HepG2 (cell line): ENCODE measurements around the gene VAMP4. TPM values are rescaled to one million over a fixed set of nuclear protein-coding genes. Genes with fewer than 3 reads are reported as not detected.

ENCODE experiments used
- ARNT ChIP-seq: fragments of 450-650 bp; IDR thresholded peaks from 2 replicates; pipeline ENCODE4 v1.6.1; 2017
- HOXA9 ChIP-seq: sonication (generic); formaldehyde crosslinking; IDR thresholded peaks from 2 replicates; pipeline ENCODE4 v1.8.1; 2022; ENCODE audit warnings: missing genetic modification reagents, mild to moderate bottlenecking, moderate library complexity, borderline replicate concordance
- JARID2 ChIP-seq: sonication (generic); formaldehyde crosslinking; IDR thresholded peaks from 2 replicates; pipeline ENCODE4 v1.8.1; 2023; ENCODE audit warnings: missing genetic modification reagents, inconsistent platforms; ENCODE audit not compliant: insufficient replicate concordance
- MXD4 ChIP-seq: IDR thresholded peaks from 2 replicates; pipeline ENCODE4 v1.6.1; 2016; ENCODE audit warnings: mild to moderate bottlenecking, missing biosample characterization, missing genetic modification reagents
- PAWR ChIP-seq: sonication (generic); formaldehyde crosslinking; IDR thresholded peaks from 2 replicates; pipeline ENCODE4 v1.4.0; 2020; ENCODE audit warnings: missing genetic modification reagents, mild to moderate bottlenecking, borderline replicate concordance
- POGZ ChIP-seq: sonication (generic); formaldehyde crosslinking; IDR thresholded peaks from 2 replicates; pipeline ENCODE4 v1.4.0; 2020; ENCODE audit warnings: mild to moderate bottlenecking, missing genetic modification reagents
- PRPF4 ChIP-seq: fragments of 200-400 bp; formaldehyde crosslinking; IDR thresholded peaks from 2 replicates; pipeline ENCODE4 v1.6.1; 2016; ENCODE audit warnings: low read length, low read depth; ENCODE audit not compliant: poor library complexity, severe bottlenecking
- ZFP91 ChIP-seq: sonication (generic); formaldehyde crosslinking; IDR thresholded peaks from 2 replicates; pipeline ENCODE4 v1.9.0; 2022; ENCODE audit warnings: missing genetic modification reagents, mild to moderate bottlenecking, borderline replicate concordance
- ZNF460 ChIP-seq: sonication (generic); formaldehyde crosslinking; IDR thresholded peaks from 2 replicates; pipeline ENCODE4 v1.5.1; 2020; ENCODE audit warnings: missing genetic modification reagents, mild to moderate bottlenecking, borderline replicate concordance
- ZNF547 ChIP-seq: sonication (generic); formaldehyde crosslinking; IDR thresholded peaks from 2 replicates; pipeline ENCODE4 v1.5.1; 2020; ENCODE audit warnings: mild to moderate bottlenecking, missing genetic modification reagents
- ZNF747 ChIP-seq: sonication (generic); formaldehyde crosslinking; IDR thresholded peaks from 2 replicates; pipeline ENCODE4 v1.8.1; 2023; ENCODE audit warnings: missing genetic modification reagents, mild to moderate bottlenecking, borderline replicate concordance
- ZNF790 ChIP-seq: sonication (generic); formaldehyde crosslinking; IDR thresholded peaks from 2 replicates; pipeline ENCODE4 v1.8.0; 2022; ENCODE audit warnings: missing genetic modification reagents, mild to moderate bottlenecking, borderline replicate concordance
- ZZZ3 ChIP-seq: sonication (generic); formaldehyde crosslinking; IDR thresholded peaks from 2 replicates; pipeline ENCODE4 v1.4.0; 2020; ENCODE audit warnings: missing genetic modification reagents, mild to moderate bottlenecking, borderline replicate concordance
- polyA plus RNA-seq, 8 experiments: library from polyadenylated mRNA; depleted of rRNA in 3 of 8; stranded (reverse) in 7 of 8; unstranded in 1 of 8; fragments of >200 nt; fragmentation: Illumina TruSeq in 4 of 8; extraction: Trizol in 4 of 8; gene quantifications; 2 replicates each; pipeline versions ENCODE4 v1.2.1 to v1.2.3, GENCODE V29; 2011 to 2016; ENCODE audit warnings: low read depth in 4 of 8, missing spikeins in 1 of 8, mixed read lengths in 1 of 8; ENCODE audit not compliant: insufficient read depth in 1 of 8
- total RNA-seq, 5 experiments: library from RNA; depleted of rRNA; stranded (reverse); fragments of >200 nt; fragmentation: Illumina TruSeq; extraction: Trizol; gene quantifications; 2 replicates each; pipeline ENCODE4 v1.2.3, GENCODE V29; 2016; ENCODE audit warnings: low read depth in 1 of 5
- TF ChIP-seq, protein P1 (sequence below): sonication (generic); formaldehyde crosslinking; conservative IDR thresholded peaks from 2 replicates; pipeline ENCODE4 v1.8.0; 2022; ENCODE audit warnings: mild to moderate bottlenecking, moderate library complexity, missing genetic modification reagents
- TF ChIP-seq, protein P2 (sequence below): sonication (generic); formaldehyde crosslinking; IDR thresholded peaks from 2 replicates; pipeline ENCODE4 v1.4.0; 2020; ENCODE audit warnings: missing genetic modification reagents; ENCODE audit errors: not compliant biosample characterization
- TF ChIP-seq, protein P3 (sequence below): sonication (generic); formaldehyde crosslinking; IDR thresholded peaks from 2 replicates; pipeline ENCODE4 v1.5.0; 2020; ENCODE audit warnings: missing genetic modification reagents
- TF ChIP-seq, protein P4 (sequence below): sonication (generic); formaldehyde crosslinking; IDR thresholded peaks from 2 replicates; pipeline ENCODE4 v1.4.0; 2020; ENCODE audit warnings: missing genetic modification reagents

VAMP4 gene
- total and polyA plus RNA-seq, 2 of the 13 experiments (the other 11 are each of a cell fraction or from before 2014, with no cell fraction given): 1.4 to 2.0 TPM

DNA sequence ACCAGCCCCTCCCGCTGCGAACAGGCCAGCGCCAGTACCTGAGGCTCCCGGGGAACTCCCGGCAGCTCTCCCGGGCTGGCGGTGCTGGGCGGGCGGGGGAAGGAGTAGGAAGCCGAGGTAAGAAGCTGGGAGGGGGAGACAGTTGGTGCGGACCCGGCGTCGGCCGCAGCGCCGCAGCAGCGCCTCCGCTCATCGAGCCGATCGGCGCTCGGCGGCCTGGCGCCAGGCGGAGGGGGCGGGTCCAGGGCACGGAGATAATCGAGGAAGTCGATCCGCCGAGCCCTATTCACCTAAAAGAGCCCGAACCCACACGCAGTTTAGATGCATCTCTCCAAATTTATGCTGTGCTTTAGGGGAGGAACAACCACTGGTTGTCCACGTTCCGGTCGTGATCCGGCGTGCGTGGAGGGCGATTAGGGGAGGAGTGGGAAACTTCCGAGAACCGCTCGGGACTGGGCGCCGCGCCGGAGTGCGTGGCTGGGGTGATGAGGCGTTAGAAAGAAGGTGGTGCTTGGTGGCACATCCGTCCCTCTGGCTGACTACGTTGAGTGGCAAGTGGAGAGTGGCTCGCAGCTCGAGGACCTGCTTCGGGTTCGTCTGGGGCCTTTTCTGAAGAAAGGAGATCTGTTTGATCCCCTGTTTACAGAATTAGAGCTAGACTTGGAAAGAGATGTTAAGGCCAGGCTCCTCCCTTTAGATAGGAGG lies at the start of gene VAMP4 (continued):
- TF ChIP-seq, protein P1, sequence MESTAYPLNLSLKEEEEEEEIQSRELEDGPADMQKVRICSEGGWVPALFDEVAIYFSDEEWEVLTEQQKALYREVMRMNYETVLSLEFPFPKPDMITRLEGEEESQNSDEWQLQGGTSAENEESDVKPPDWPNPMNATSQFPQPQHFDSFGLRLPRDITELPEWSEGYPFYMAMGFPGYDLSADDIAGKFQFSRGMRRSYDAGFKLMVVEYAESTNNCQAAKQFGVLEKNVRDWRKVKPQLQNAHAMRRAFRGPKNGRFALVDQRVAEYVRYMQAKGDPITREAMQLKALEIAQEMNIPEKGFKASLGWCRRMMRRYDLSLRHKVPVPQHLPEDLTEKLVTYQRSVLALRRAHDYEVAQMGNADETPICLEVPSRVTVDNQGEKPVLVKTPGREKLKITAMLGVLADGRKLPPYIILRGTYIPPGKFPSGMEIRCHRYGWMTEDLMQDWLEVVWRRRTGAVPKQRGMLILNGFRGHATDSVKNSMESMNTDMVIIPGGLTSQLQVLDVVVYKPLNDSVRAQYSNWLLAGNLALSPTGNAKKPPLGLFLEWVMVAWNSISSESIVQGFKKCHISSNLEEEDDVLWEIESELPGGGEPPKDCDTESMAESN (CRISPR knock-in tag): no peak; the same call in none of the 2 replicates
- TF ChIP-seq ZNF547: peak; percentile 87
- TF ChIP-seq PAWR (CRISPR knock-in tag): no peak
- TF ChIP-seq HOXA9 (CRISPR knock-in tag): no peak
- TF ChIP-seq, protein P2, sequence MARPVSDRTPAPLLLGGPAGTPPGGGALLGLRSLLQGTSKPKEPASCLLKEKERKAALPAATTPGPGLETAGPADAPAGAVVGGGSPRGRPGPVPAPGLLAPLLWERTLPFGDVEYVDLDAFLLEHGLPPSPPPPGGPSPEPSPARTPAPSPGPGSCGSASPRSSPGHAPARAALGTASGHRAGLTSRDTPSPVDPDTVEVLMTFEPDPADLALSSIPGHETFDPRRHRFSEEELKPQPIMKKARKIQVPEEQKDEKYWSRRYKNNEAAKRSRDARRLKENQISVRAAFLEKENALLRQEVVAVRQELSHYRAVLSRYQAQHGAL (CRISPR knock-in tag): no peak
- TF ChIP-seq MXD4 (CRISPR knock-in tag): peak; percentile 48; the same call in 1 of the 2 replicates
- TF ChIP-seq ARNT: no peak
- peak; percentile 34; the same call in 1 of the 2 replicates for TF ChIP-seq ZNF747
- TF ChIP-seq, protein P3, sequence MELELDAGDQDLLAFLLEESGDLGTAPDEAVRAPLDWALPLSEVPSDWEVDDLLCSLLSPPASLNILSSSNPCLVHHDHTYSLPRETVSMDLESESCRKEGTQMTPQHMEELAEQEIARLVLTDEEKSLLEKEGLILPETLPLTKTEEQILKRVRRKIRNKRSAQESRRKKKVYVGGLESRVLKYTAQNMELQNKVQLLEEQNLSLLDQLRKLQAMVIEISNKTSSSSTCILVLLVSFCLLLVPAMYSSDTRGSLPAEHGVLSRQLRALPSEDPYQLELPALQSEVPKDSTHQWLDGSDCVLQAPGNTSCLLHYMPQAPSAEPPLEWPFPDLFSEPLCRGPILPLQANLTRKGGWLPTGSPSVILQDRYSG (CRISPR knock-in tag): no peak
- TF ChIP-seq PRPF4: no peak
- no peak; the same call in 1 of the 2 replicates for TF ChIP-seq ZNF790 (CRISPR knock-in tag)
- peak; percentile 96 for TF ChIP-seq ZFP91 (CRISPR knock-in tag)
- 0 out of 2 replicates have a peak, but pooled peaks have one; percentile 61 for TF ChIP-seq ZZZ3 (CRISPR knock-in tag)
- TF ChIP-seq, protein P4, sequence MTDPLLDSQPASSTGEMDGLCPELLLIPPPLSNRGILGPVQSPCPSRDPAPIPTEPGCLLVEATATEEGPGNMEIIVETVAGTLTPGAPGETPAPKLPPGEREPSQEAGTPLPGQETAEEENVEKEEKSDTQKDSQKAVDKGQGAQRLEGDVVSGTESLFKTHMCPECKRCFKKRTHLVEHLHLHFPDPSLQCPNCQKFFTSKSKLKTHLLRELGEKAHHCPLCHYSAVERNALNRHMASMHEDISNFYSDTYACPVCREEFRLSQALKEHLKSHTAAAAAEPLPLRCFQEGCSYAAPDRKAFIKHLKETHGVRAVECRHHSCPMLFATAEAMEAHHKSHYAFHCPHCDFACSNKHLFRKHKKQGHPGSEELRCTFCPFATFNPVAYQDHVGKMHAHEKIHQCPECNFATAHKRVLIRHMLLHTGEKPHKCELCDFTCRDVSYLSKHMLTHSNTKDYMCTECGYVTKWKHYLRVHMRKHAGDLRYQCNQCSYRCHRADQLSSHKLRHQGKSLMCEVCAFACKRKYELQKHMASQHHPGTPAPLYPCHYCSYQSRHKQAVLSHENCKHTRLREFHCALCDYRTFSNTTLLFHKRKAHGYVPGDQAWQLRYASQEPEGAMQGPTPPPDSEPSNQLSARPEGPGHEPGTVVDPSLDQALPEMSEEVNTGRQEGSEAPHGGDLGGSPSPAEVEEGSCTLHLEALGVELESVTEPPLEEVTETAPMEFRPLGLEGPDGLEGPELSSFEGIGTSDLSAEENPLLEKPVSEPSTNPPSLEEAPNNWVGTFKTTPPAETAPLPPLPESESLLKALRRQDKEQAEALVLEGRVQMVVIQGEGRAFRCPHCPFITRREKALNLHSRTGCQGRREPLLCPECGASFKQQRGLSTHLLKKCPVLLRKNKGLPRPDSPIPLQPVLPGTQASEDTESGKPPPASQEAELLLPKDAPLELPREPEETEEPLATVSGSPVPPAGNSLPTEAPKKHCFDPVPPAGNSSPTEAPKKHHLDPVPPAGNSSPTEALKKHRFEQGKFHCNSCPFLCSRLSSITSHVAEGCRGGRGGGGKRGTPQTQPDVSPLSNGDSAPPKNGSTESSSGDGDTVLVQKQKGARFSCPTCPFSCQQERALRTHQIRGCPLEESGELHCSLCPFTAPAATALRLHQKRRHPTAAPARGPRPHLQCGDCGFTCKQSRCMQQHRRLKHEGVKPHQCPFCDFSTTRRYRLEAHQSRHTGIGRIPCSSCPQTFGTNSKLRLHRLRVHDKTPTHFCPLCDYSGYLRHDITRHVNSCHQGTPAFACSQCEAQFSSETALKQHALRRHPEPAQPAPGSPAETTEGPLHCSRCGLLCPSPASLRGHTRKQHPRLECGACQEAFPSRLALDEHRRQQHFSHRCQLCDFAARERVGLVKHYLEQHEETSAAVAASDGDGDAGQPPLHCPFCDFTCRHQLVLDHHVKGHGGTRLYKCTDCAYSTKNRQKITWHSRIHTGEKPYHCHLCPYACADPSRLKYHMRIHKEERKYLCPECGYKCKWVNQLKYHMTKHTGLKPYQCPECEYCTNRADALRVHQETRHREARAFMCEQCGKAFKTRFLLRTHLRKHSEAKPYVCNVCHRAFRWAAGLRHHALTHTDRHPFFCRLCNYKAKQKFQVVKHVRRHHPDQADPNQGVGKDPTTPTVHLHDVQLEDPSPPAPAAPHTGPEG (CRISPR knock-in tag): no peak
- TF ChIP-seq ZNF460: no peak
- no peak for TF ChIP-seq JARID2 (CRISPR knock-in tag)
- TF ChIP-seq POGZ (CRISPR knock-in tag): peak; percentile 61; the same call in 1 of the 2 replicates
